H1 (cell line): ENCODE results near the gene KXD1. TPM values are rescaled to one million over a fixed set of nuclear protein-coding genes. Genes with fewer than 3 reads are reported as not detected.
A peak's percentile ranks its signal among the peaks of the same experiment; 100 is the strongest.

Experiments used
- CTCF ChIA-PET: fragments of 300-600 bp; sonication (Branson Sonifier 250); formaldehyde crosslinking; loops from one replicate; lab custom pipeline; 2021; ENCODE audit not compliant: partially characterized antibody; lab: Charles Lee
- POLR2A ChIA-PET: fragments of 300-600 bp; sonication (Branson Sonifier 250); formaldehyde crosslinking; loops from one replicate; lab custom pipeline; 2021; ENCODE audit warnings: inconsistent platforms; ENCODE audit not compliant: partially characterized antibody; lab: Charles Lee
- DNase-seq, 2 experiments: peaks; one replicate each; pipeline versions ENCODE4 v3.0.0 to v3.0.0-alpha.2; 2010 to 2022; ENCODE audit warnings: low spot score in 2 of 2, low read depth in 1 of 2, mixed read lengths in 1 of 2
- FAIRE-seq: peaks from 2 replicates; lab custom pipeline; 2011; peaks lifted over from hg19 to GRCh38; lab: Jason Lieb, UNC
- H2AFZ ChIP-seq: 2 replicates; pipeline ENCODE4 v1.8.1; 2012; ENCODE audit warnings: low read length, inconsistent platforms
- H2AK5ac ChIP-seq: 2 replicates; pipeline ENCODE4 v1.6.1; 2013; ENCODE audit warnings: low read depth, low read length
- H2BK120ac ChIP-seq: replicated peaks from 2 replicates; pipeline ENCODE3; 2013; ENCODE audit warnings: low read depth, low read length, inconsistent platforms
- H2BK12ac ChIP-seq: 2 replicates; pipeline ENCODE4 v1.6.1; 2013; ENCODE audit warnings: low read depth, low read length
- H2BK15ac ChIP-seq: 2 replicates; pipeline ENCODE4 v1.6.1; 2013; ENCODE audit warnings: low read length
- H2BK20ac ChIP-seq: 2 replicates; pipeline ENCODE4 v1.6.1; 2013; ENCODE audit warnings: low read length
- H2BK5ac ChIP-seq: 2 replicates; pipeline ENCODE4 v1.6.1; 2013; ENCODE audit warnings: low read depth, low read length
- H3K14ac ChIP-seq: 2 replicates; pipeline ENCODE4 v1.6.1; 2013; ENCODE audit warnings: inconsistent platforms; ENCODE audit not compliant: insufficient read length
- H3K18ac ChIP-seq: 2 replicates; pipeline ENCODE4 v1.6.1; 2013; ENCODE audit warnings: low read length; ENCODE audit errors: extremely low read depth
- H3K23ac ChIP-seq: 2 replicates; pipeline ENCODE4 v1.6.1; 2013; ENCODE audit warnings: inconsistent platforms; ENCODE audit not compliant: insufficient read length
- H3K23me2 ChIP-seq: 2 replicates; pipeline ENCODE4 v1.6.1; 2013; ENCODE audit warnings: low read depth, low read length
- H3K27ac ChIP-seq: 2 replicates; pipeline ENCODE4 v1.6.1; 2011; ENCODE audit warnings: low read depth, low read length, inconsistent platforms
- H3K27me3 ChIP-seq, 4 experiments: replicated peaks in 1 of 4; 1 replicate in 1 of 4; 2 replicates in 3 of 4; pipeline versions ENCODE4 v1.6.1 to v1.8.1; 2011 to 2013; ENCODE audit warnings: low read length in 3 of 4, mild to moderate bottlenecking in 3 of 4, inconsistent platforms in 2 of 4, mixed read lengths in 2 of 4, moderate library complexity in 1 of 4; ENCODE audit not compliant: control insufficient read depth in 3 of 4, insufficient read depth in 3 of 4; ENCODE audit errors: extremely low read depth in 1 of 4
- H3K36me3 ChIP-seq, 4 experiments: 2 replicates each; pipeline versions ENCODE4 v1.6.1 to v1.8.1; 2011 to 2013; ENCODE audit warnings: mild to moderate bottlenecking in 4 of 4, low read length in 3 of 4, moderate library complexity in 2 of 4, control low read depth in 1 of 4, inconsistent platforms in 1 of 4; ENCODE audit not compliant: insufficient read depth in 4 of 4, control insufficient read depth in 2 of 4
- H3K4ac ChIP-seq: replicated peaks from 2 replicates; pipeline ENCODE3; 2013; ENCODE audit warnings: low read length, low read depth, mixed read lengths, inconsistent platforms; ENCODE audit not compliant: insufficient read length
- H3K4me1 ChIP-seq, 4 experiments: replicated peaks in 1 of 4; 1 replicate in 1 of 4; 2 replicates in 3 of 4; pipeline versions ENCODE4 v1.6.1 to v1.8.1; 2011 to 2013; ENCODE audit warnings: low read length in 3 of 4, inconsistent platforms in 2 of 4, mixed read lengths in 1 of 4; ENCODE audit not compliant: insufficient read depth in 4 of 4, control insufficient read depth in 3 of 4
- H3K4me2 ChIP-seq, 2 experiments: 2 replicates each; pipeline versions ENCODE4 v1.6.1 to v1.8.1; 2011 to 2013; ENCODE audit warnings: low read depth in 2 of 2, low read length in 2 of 2, control low read depth in 1 of 2, inconsistent platforms in 1 of 2, mild to moderate bottlenecking in 1 of 2; ENCODE audit not compliant: insufficient read depth in 1 of 2
- H3K4me3 ChIP-seq, 4 experiments: fragments of 200-600, 300-600 bp in 1 of 4; sonication (generic), shearing (Covaris generic), sonication (Bioruptor Twin) in 1 of 4; 2 replicates each; pipeline versions ENCODE4 v1.5.1 to v1.8.1; 2011 to 2016; ENCODE audit warnings: low read length in 4 of 4, low read depth in 3 of 4, control low read depth in 2 of 4, inconsistent platforms in 2 of 4, mild to moderate bottlenecking in 2 of 4, mixed read lengths in 1 of 4, moderate library complexity in 1 of 4; ENCODE audit not compliant: insufficient read depth in 2 of 4; ENCODE audit errors: extremely low read depth in 1 of 4
- H3K56ac ChIP-seq: replicated peaks from 2 replicates; pipeline ENCODE3; 2013; ENCODE audit warnings: low read depth, mild to moderate bottlenecking, mixed read lengths, low read length, inconsistent platforms; ENCODE audit not compliant: insufficient read length
- H3K79me1 ChIP-seq: 2 replicates; pipeline ENCODE4 v1.6.1; 2013; ENCODE audit warnings: low read depth, low read length, control low read depth
- H3K79me2 ChIP-seq, 2 experiments: 2 replicates each; pipeline versions ENCODE4 v1.6.1 to v1.8.1; 2012 to 2013; ENCODE audit warnings: low read length in 2 of 2, mild to moderate bottlenecking in 2 of 2, inconsistent platforms in 1 of 2; ENCODE audit not compliant: insufficient read depth in 2 of 2, control insufficient read depth in 1 of 2
- H3K9ac ChIP-seq, 4 experiments: replicated peaks in 1 of 4; 1 replicate in 1 of 4; 2 replicates in 3 of 4; pipeline versions ENCODE4 v1.6.1 to v1.8.1; 2011 to 2013; ENCODE audit warnings: low read depth in 3 of 4, low read length in 3 of 4, control low read depth in 2 of 4, mild to moderate bottlenecking in 2 of 4, moderate library complexity in 2 of 4, inconsistent platforms in 1 of 4; ENCODE audit errors: extremely low read depth in 1 of 4
- H3K9me3 ChIP-seq, 2 experiments: 2 replicates each; pipeline versions ENCODE4 v1.6.1 to v1.8.1; 2012 to 2013; ENCODE audit warnings: mild to moderate bottlenecking in 2 of 2, moderate library complexity in 2 of 2, control low read depth in 1 of 2, inconsistent platforms in 1 of 2, low read depth in 1 of 2, low read length in 1 of 2, mixed read lengths in 1 of 2; ENCODE audit not compliant: insufficient read depth in 2 of 2
- H4K20me1 ChIP-seq, 2 experiments: replicated peaks in 1 of 2; 2 replicates each; pipeline versions ENCODE3 to v1.8.1; 2011 to 2013; ENCODE audit warnings: inconsistent platforms in 2 of 2, low read length in 2 of 2, mild to moderate bottlenecking in 1 of 2; ENCODE audit not compliant: insufficient read depth in 2 of 2, control insufficient read depth in 1 of 2
- H4K5ac ChIP-seq: 2 replicates; pipeline ENCODE4 v1.6.1; 2013; ENCODE audit warnings: low read length, low read depth, mixed read lengths, inconsistent platforms; ENCODE audit not compliant: insufficient read length
- H4K8ac ChIP-seq: 2 replicates; pipeline ENCODE4 v1.8.0; 2013; ENCODE audit warnings: mild to moderate bottlenecking, moderate library complexity, low read length, inconsistent platforms; ENCODE audit not compliant: insufficient read depth; ENCODE audit errors: extremely low read depth
- H4K91ac ChIP-seq: replicated peaks from 2 replicates; pipeline ENCODE3; 2013; ENCODE audit warnings: low read length, mixed read lengths, inconsistent platforms; ENCODE audit not compliant: insufficient read length
- ATF2 ChIP-seq: IDR thresholded peaks from 2 replicates; pipeline ENCODE4 v1.6.1; 2012; ENCODE audit warnings: low read length, inconsistent platforms
- ATF3 ChIP-seq: IDR thresholded peaks from 2 replicates; pipeline ENCODE4 v1.6.1; 2011; ENCODE audit warnings: low read depth, mild to moderate bottlenecking, low read length; ENCODE audit not compliant: insufficient read depth
- CEBPB ChIP-seq: IDR thresholded peaks from 2 replicates; pipeline ENCODE4 v1.6.1; 2012; ENCODE audit warnings: low read depth, low read length
- CTBP2 ChIP-seq: IDR thresholded peaks from 2 replicates; pipeline ENCODE4 v1.7.0; 2011; ENCODE audit warnings: borderline replicate concordance, mild to moderate bottlenecking, moderate library complexity, mixed read lengths, low read length; ENCODE audit not compliant: insufficient read depth, insufficient read length
- MAFK ChIP-seq: IDR thresholded peaks from 2 replicates; pipeline ENCODE4 v1.6.1; 2012; ENCODE audit warnings: low read depth, mild to moderate bottlenecking, improper control_type of control experiment, low read length
- RBBP5 ChIP-seq: IDR thresholded peaks from 2 replicates; pipeline ENCODE4 v1.7.1; 2012; ENCODE audit warnings: low read depth, mild to moderate bottlenecking, inconsistent platforms, low read length, moderate library complexity, borderline replicate concordance
- SP1 ChIP-seq: IDR thresholded peaks from 2 replicates; pipeline ENCODE4 v1.6.1; 2011; ENCODE audit warnings: low read depth, low read length
- TAF1 ChIP-seq: IDR thresholded peaks from 2 replicates; pipeline ENCODE4 v1.6.1; 2011; ENCODE audit warnings: mild to moderate bottlenecking, low read depth, low read length
- TCF12 ChIP-seq: IDR thresholded peaks from 2 replicates; pipeline ENCODE4 v1.6.1; 2011; ENCODE audit warnings: low read depth, mild to moderate bottlenecking, low read length
- WGBS, 2 experiments: shearing (Covaris generic) in 1 of 2; methylation state at CpG; one replicate each; pipeline versions ENCODE4 v1.1.6 to v1.1.7; 2013 to 2015; ENCODE audit warnings: low lambda C conversion rate in 2 of 2, mixed read lengths in 2 of 2, inconsistent platforms in 1 of 2, low coverage in 1 of 2, missing lambda C conversion rate in 1 of 2; ENCODE audit not compliant: insufficient replicate concordance in 2 of 2, insufficient coverage in 1 of 2, insufficient read length in 1 of 2; ENCODE audit errors: extremely low coverage in 1 of 2, missing lambda C conversion rate in 1 of 2; 5-methylcytosine and 5-hydroxymethylcytosine counted together
- polyA plus RNA-seq, 7 experiments: library from polyadenylated mRNA; depleted of rRNA in 3 of 7; stranded (reverse) in 5 of 7; unstranded in 2 of 7; fragments of >200 nt in 5 of 7; fragments of 200-250 nt in 2 of 7; gene quantifications; 1 replicate in 5 of 7; 2 replicates in 1 of 7; 4 replicates in 1 of 7; pipeline versions ENCODE4 v1.2.1 to v1.2.3, GENCODE V29; 2011 to 2013; ENCODE audit warnings: missing spikeins in 2 of 7, mixed read lengths in 2 of 7
- total RNA-seq: library from RNA; stranded (reverse); fragmentation: NEBNext Ultra II Directional; extraction: Animal tissue kit (Norgen Biotek cat#: 25700); gene quantifications from 2 replicates; pipeline ENCODE4 v1.2.1, GENCODE V29; 2021

The KXD1 gene
- total and polyA plus RNA-seq, 2 of the 8 experiments (the other 6 are each of a cell fraction or from before 2014, with no cell fraction given), result 115 to 267 TPM

- H4K91ac ChIP-seq, result peak overlapping the region; percentile 14
- no peak for FAIRE-seq
- POLR2A ChIA-PET, result interaction anchor here (0.8 to 3.1 kb wide), 4 partner anchors 8 to 26 kb away, joined by 3 to 18 read pairs (median 8); partner anchors contain the start of genes REX1BD and UBA52
- H2BK5ac ChIP-seq, result peak overlapping the region; percentile 52; the same call in 1 of the 2 replicates
- H2BK15ac ChIP-seq, result no peak overlapping the region
- no peak overlapping the region for H3K9ac ChIP-seq
- H3K4me2 ChIP-seq, result no peak overlapping the region
- H3K4ac ChIP-seq, result peak overlapping the region; percentile 33
- H3K79me2 ChIP-seq, result no peaks in the 10 kb centered on the region
- no peak overlapping the region for H3K56ac ChIP-seq
- no peak overlapping the region for H2BK120ac ChIP-seq
- peaks cover 0 to 1% of the 10 kb centered on the region in 2 experiments for H4K20me1 ChIP-seq
- 71% methylated on average over 13 of the region's 25 CpGs; no CpG with 5 or more reads in 1 of the 2 experiments for WGBS, 2 experiments
- H3K4me3 ChIP-seq, result no peak overlapping the region
- H2AFZ ChIP-seq, result no peak overlapping the region
- no peaks in the 10 kb centered on the region for H3K36me3 ChIP-seq
- H2BK20ac ChIP-seq, result peak overlapping the region; percentile 61; the same call in 1 of the 2 replicates
- H3K27ac ChIP-seq, result no peak overlapping the region
- H3K4me1 ChIP-seq, result peaks cover 0 to 30% (median 24%) of the 10 kb centered on the region in 4 experiments; a peak in 6 of 7 replicates
- peak overlapping the region; percentile 87; the same call in 1 of the 2 replicates for H2BK12ac ChIP-seq
- peaks cover 3 to 23% (median 19%) of the 10 kb centered on the region in 4 experiments for H3K27me3 ChIP-seq
- no peak overlapping the region for H3K23ac ChIP-seq
- DNase-seq, result no peak
- H4K8ac ChIP-seq, result no peak overlapping the region
- peaks cover 6% of the 10 kb centered on the region for H3K23me2 ChIP-seq
- H2AK5ac ChIP-seq, result peak overlapping the region; percentile 75; the same call in 1 of the 2 replicates
- no peak overlapping the region for H3K14ac ChIP-seq
- peak overlapping the region; percentile 51 for H3K18ac ChIP-seq
- H3K79me1 ChIP-seq, result no peaks in the 10 kb centered on the region
- H3K9me3 ChIP-seq, result no peaks in the 10 kb centered on the region
- no peak overlapping the region for H4K5ac ChIP-seq
- CTCF ChIA-PET, result interaction anchor here (0.6 to 12.5 kb wide), 8 partner anchors 11 to 147 kb away, joined by 3 to 139 read pairs (median 4); partner anchors contain the start of gene REX1BD
- TF ChIP-seq ATF3 (no peak), RBBP5 (no peak), TCF12 (no peak), ATF2 (no peak), MAFK (no peak), SP1 (no peak), TAF1 (no peak), CEBPB (no peak), CTBP2 (no peak)
Observed at GRCh38 chr19:18597809-18598660, 40.4 kb downstream of the KXD1 start.
